ENCODE measurements around the gene TRERF1. TPM values are rescaled to one million over a fixed set of nuclear protein-coding genes. Genes with fewer than 3 reads are reported as not detected.

Gene TRERF1
- total RNA-seq, 1 experiment from 2014 or later = 13.9 TPM

DNA sequence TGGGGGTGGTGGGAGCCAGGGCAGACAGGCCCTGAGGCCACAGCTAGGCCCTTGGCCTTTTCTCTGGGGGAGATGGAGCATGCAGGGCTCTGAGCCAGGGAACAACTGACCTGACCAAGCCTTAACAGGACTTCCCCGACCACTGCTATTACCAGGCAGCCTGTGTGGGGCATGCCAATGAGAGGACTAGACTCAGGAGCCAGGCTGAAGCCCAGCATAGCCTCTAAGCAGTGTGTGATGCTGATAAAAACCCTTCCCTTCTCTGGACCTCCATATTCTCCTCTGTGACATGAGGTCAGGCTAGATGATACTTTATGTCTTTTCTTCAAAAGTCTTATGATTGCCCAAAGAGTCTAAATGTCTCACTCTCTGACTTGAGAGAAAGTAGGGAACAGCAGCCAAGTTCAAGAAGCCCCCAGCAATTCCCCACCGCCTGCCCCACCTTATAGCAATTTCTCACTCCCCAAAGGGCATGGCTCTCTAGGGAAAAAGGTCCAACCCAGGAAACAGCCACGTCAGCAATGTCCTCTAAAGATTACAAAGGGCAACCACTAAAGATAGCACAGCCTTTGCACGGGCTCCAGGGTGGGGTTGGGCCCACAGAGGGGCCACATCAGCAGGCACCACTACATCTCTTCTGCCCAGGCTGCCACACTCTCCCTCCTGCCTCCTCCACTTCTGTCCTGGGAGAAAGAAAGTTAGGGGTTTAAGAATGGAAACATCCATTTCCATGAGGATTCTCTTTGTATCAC, 71.3 kb downstream of the TRERF1 start:
- intact Hi-C loops (cut with micrococcal nuclease) = no loop called here
- Histone ChIP-seq H3K4me2 (ENCODE audit: low read length) (no peak overlapping the region), H3K27ac (ENCODE audit: low read length) (no peak overlapping the region), H3K36me3 (ENCODE audit: low read depth, low read length) (no peaks in the 10 kb centered on the region), H3K27me3 (ENCODE audit: low read length) (no peaks in the 10 kb centered on the region), H4K20me1 (ENCODE audit: low read length) (no peaks in the 10 kb centered on the region), H3K4me3 (ENCODE audit: low read length) (no peak overlapping the region), H3K79me2 (ENCODE audit: low read length) (peaks cover 15% of the 10 kb centered on the region), H3K9me2 (replicated peaks; ENCODE audit: low read length) (no peaks in the 10 kb centered on the region), H3F3A (ENCODE audit: low read length, unreplicated experiment) (no peaks in the 10 kb centered on the region), H3K9ac (ENCODE audit: low read length) (no peak overlapping the region), H2AFZ (ENCODE audit: low read length) (no peak overlapping the region), H3K9me3 (ENCODE audit: low read length) (no peaks in the 10 kb centered on the region), H3K4me1 (ENCODE audit: insufficient read depth, low read length) (no peaks in the 10 kb centered on the region)
- ChIA-PET POLR2A (ENCODE audit: unreplicated experiment) (no interaction called here), CTCF (no interaction called here)
- no peak for ATAC-seq
- no peak for DNase-seq
- TF ChIP-seq EZH2 (IDR thresholded peaks at IDR 0.05; ENCODE audit: low read length, unreplicated experiment) (no peak), EZH2phosphoT487 (IDR thresholded peaks at IDR 0.05; ENCODE audit: borderline replicate concordance, low read length) (no peak)
- TF ChIP-seq, protein P1, sequence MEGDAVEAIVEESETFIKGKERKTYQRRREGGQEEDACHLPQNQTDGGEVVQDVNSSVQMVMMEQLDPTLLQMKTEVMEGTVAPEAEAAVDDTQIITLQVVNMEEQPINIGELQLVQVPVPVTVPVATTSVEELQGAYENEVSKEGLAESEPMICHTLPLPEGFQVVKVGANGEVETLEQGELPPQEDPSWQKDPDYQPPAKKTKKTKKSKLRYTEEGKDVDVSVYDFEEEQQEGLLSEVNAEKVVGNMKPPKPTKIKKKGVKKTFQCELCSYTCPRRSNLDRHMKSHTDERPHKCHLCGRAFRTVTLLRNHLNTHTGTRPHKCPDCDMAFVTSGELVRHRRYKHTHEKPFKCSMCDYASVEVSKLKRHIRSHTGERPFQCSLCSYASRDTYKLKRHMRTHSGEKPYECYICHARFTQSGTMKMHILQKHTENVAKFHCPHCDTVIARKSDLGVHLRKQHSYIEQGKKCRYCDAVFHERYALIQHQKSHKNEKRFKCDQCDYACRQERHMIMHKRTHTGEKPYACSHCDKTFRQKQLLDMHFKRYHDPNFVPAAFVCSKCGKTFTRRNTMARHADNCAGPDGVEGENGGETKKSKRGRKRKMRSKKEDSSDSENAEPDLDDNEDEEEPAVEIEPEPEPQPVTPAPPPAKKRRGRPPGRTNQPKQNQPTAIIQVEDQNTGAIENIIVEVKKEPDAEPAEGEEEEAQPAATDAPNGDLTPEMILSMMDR (conservative IDR thresholded peaks at IDR 0.05; ENCODE audit: low read depth, low read length) = no peak
- BruUV-seq (replicated peaks) = no TSS peak

DNA sequence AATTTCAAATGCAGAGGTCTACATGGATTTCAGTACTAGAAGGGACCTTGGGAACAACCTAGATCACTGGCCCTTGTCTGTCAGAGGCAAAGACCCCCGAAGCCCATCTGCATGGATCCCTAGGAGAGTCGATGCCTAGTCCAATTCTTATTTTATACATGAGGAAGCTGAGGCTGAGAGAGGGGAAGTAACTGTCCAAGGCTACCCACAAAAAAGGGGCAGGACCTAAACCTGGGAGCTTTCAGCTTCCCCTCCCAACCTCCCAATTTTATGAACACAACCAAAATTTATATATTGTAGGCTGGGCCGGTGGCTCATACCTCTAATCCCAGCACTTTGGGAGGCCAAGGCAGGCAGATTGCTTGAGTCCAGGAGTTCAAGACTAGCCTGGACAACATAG, 73.2 kb downstream of the TRERF1 start:
- H3K4me1 ChIP-seq (ENCODE audit: insufficient read depth, low read length) = no peaks in the 10 kb centered on the region
- ChIA-PET CTCF (no interaction called here), POLR2A (ENCODE audit: unreplicated experiment) (no interaction called here)
- H3K9me2 ChIP-seq (replicated peaks; ENCODE audit: low read length) = no peaks in the 10 kb centered on the region
- H3K4me3 ChIP-seq (ENCODE audit: low read length) = no peak overlapping the region
- H3K9me3 ChIP-seq (ENCODE audit: low read length) = no peaks in the 10 kb centered on the region
- intact Hi-C loops (cut with micrococcal nuclease) = no loop called here
- no TSS peak for BruUV-seq (replicated peaks)
- H3F3A ChIP-seq (ENCODE audit: low read length, unreplicated experiment) = no peaks in the 10 kb centered on the region
- TF ChIP-seq EZH2 (IDR thresholded peaks at IDR 0.05; ENCODE audit: low read length, unreplicated experiment) (no peak), EZH2phosphoT487 (IDR thresholded peaks at IDR 0.05; ENCODE audit: borderline replicate concordance, low read length) (no peak)
- TF ChIP-seq, protein P1 (conservative IDR thresholded peaks at IDR 0.05; ENCODE audit: low read depth, low read length) = no peak
- H3K27ac ChIP-seq (ENCODE audit: low read length) = no peak overlapping the region
- H3K27me3 ChIP-seq (ENCODE audit: low read length) = no peaks in the 10 kb centered on the region
- H2AFZ ChIP-seq (ENCODE audit: low read length) = no peak overlapping the region
- H4K20me1 ChIP-seq (ENCODE audit: low read length) = no peaks in the 10 kb centered on the region
- peaks cover 17% of the 10 kb centered on the region; the same call in 1 of the 2 replicates for H3K79me2 ChIP-seq (ENCODE audit: low read length)
- H3K9ac ChIP-seq (ENCODE audit: low read length) = no peak overlapping the region
- H3K36me3 ChIP-seq (ENCODE audit: low read depth, low read length) = no peaks in the 10 kb centered on the region
- H3K4me2 ChIP-seq (ENCODE audit: low read length) = no peak overlapping the region
- DNase-seq (no peak), ATAC-seq (no peak)

DNA sequence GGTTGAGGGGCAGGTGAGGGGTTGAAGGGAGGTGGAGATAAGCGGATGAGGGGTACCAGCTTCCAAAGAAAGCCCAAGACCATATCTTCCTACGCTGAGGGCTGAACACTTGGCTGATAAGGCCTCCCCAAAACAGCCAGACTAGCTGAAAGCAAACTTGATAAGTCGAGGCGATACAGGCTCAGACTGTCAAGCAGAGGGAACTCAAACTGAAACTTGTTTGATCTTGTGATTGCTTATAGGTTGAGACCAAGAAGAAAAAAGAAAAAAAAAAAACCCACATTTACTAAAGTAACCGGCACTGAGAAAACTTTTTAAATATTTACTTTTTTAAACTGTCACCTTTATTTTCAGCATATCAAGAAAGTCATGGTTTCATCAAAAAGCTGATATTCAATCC, 73.6 kb downstream of the TRERF1 start:
- H2AFZ ChIP-seq (ENCODE audit: low read length) = no peak overlapping the region
- H3K79me2 ChIP-seq (ENCODE audit: low read length) = peaks cover 13% of the 10 kb centered on the region; the same call in 1 of the 2 replicates
- no peak overlapping the region for H3K9ac ChIP-seq (ENCODE audit: low read length)
- H3K4me1 ChIP-seq (ENCODE audit: insufficient read depth, low read length) = no peaks in the 10 kb centered on the region
- no peaks in the 10 kb centered on the region for H3K9me3 ChIP-seq (ENCODE audit: low read length)
- H3K27ac ChIP-seq (ENCODE audit: low read length) = no peak overlapping the region
- H3K27me3 ChIP-seq (ENCODE audit: low read length) = no peaks in the 10 kb centered on the region
- CTCF ChIA-PET = no interaction called here
- no peaks in the 10 kb centered on the region for H3K36me3 ChIP-seq (ENCODE audit: low read depth, low read length)
- no peak for ATAC-seq
- BruUV-seq (replicated peaks) = no TSS peak
- POLR2A ChIA-PET (ENCODE audit: unreplicated experiment) = no interaction called here
- H4K20me1 ChIP-seq (ENCODE audit: low read length) = no peaks in the 10 kb centered on the region
- H3K4me2 ChIP-seq (ENCODE audit: low read length) = no peak overlapping the region
- TF ChIP-seq, protein P1 (conservative IDR thresholded peaks at IDR 0.05; ENCODE audit: low read depth, low read length) = no peak
- TF ChIP-seq EZH2phosphoT487 (IDR thresholded peaks at IDR 0.05; ENCODE audit: borderline replicate concordance, low read length) (no peak), EZH2 (IDR thresholded peaks at IDR 0.05; ENCODE audit: low read length, unreplicated experiment) (no peak)
- H3F3A ChIP-seq (ENCODE audit: low read length, unreplicated experiment) = no peaks in the 10 kb centered on the region
- H3K4me3 ChIP-seq (ENCODE audit: low read length) = no peak overlapping the region
- no peaks in the 10 kb centered on the region for H3K9me2 ChIP-seq (replicated peaks; ENCODE audit: low read length)
- intact Hi-C loops (cut with micrococcal nuclease) = no loop called here
- DNase-seq = no peak
